GM06990 (cell line): ENCODE data around the gene SSH2.

Source experiments
- DNase-seq: peaks from one replicate; pipeline ENCODE4 v3.0.0-alpha.2; 2011; ENCODE audit not compliant: insufficient read length; ENCODE audit errors: extremely low read depth
- H3K27me3 ChIP-seq: replicated peaks from 2 replicates; pipeline ENCODE4 v1.6.0; 2011; ENCODE audit warnings: low read length; ENCODE audit not compliant: control insufficient read depth, insufficient read depth
- H3K36me3 ChIP-seq: 2 replicates; pipeline ENCODE4 v1.5.1; 2011; ENCODE audit warnings: low read length; ENCODE audit not compliant: control insufficient read depth, insufficient read depth
- H3K4me3 ChIP-seq: replicated peaks from 2 replicates; pipeline ENCODE4 v1.5.1; 2011; ENCODE audit warnings: low read depth, mild to moderate bottlenecking, control low read depth, low read length
- CTCF ChIP-seq: IDR thresholded peaks from 2 replicates; pipeline ENCODE4 v1.5.1; 2011; ENCODE audit warnings: low read length, control low read depth, mild to moderate bottlenecking, inconsistent platforms; ENCODE audit not compliant: insufficient read depth, poor library complexity, severe bottlenecking

Gene SSH2

GRCh38 chr17:29694918-29695563 is 235.0 kb downstream of the SSH2 start:
- H3K36me3 ChIP-seq, result peaks cover 5% of the 10 kb centered on the region
- no peak for DNase-seq
- no peak overlapping the region for H3K4me3 ChIP-seq
- no peaks in the 10 kb centered on the region for H3K27me3 ChIP-seq
- no peak for TF ChIP-seq CTCF

- DNase-seq, result no peak
- H3K27me3 ChIP-seq, result no peaks in the 10 kb centered on the region
These were observed 236.3 kb downstream of the SSH2 start for GRCh38 chr17:29693751-29694150.

GRCh38 chr17:29687596-29687995 is 242.4 kb downstream of the SSH2 start:
- TF ChIP-seq CTCF, result no peak
- H3K4me3 ChIP-seq, result no peak overlapping the region
- peaks cover under 1% of the 10 kb centered on the region; the same call in 1 of the 2 replicates for H3K36me3 ChIP-seq
- no peak for DNase-seq
- no peaks in the 10 kb centered on the region for H3K27me3 ChIP-seq

More at GRCh38 chr17:29693751-29694150, 236.3 kb downstream of the SSH2 start:
- Histone ChIP-seq H3K36me3 (peaks cover 5% of the 10 kb centered on the region), H3K4me3 (no peak overlapping the region)
- no peak for TF ChIP-seq CTCF

GRCh38 chr17:29686993-29687590 is 242.9 kb downstream of the SSH2 start:
- Histone ChIP-seq H3K36me3 (no peaks in the 10 kb centered on the region; the same call in 1 of the 2 replicates), H3K27me3 (no peaks in the 10 kb centered on the region), H3K4me3 (no peak overlapping the region)
- no peak for DNase-seq
- TF ChIP-seq CTCF, result no peak

GRCh38 chr17:29683481-29683880 is 246.5 kb downstream of the SSH2 start:
- Histone ChIP-seq H3K27me3 (no peaks in the 10 kb centered on the region), H3K4me3 (no peak overlapping the region), H3K36me3 (peaks cover 1% of the 10 kb centered on the region)
- DNase-seq, result no peak
- no peak for TF ChIP-seq CTCF
